ENCODE data around the gene MRO. TPM values are rescaled to one million over a fixed set of nuclear protein-coding genes. Genes with fewer than 3 reads are reported as not detected.

MRO gene
- total RNA-seq, 1 donor from 2014 or later: not detected

DNA sequence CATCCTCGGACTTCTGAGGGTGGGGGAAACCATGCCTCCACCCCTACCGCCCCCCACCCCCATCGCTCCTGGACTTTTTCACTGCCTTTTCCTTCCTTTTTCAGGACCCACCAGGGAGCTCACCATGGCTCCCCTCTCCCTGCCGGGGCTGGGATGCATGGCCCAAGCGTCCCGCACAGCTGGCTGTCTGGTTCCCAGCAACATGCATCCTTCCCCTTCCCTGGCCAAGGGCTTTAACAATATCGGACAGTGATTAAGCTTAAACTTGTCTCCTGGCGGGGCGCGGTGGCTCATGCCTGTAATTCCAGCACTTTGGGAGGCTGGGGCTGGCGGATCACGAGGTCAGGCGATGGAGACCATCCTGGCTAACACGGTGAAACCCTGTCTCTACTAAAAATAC, 44.1 kb downstream of the MRO start:
- DNase-seq (ENCODE audit: low spot score, unreplicated experiment): no peak
- Mint-ChIP-seq H3K4me3 (ENCODE audit: low read depth) (no peak overlapping the region), H3K9me3 (ENCODE audit: low read depth) (peaks cover 24% of the 10 kb centered on the region), H3K36me3 (ENCODE audit: insufficient read depth) (peaks cover 3% of the 10 kb centered on the region), H3K27me3 (peaks cover 3% of the 10 kb centered on the region), H3K4me1 (ENCODE audit: low read depth) (no peaks in the 10 kb centered on the region), H3K27ac (no peak overlapping the region)
- TF ChIP-seq, protein P1, sequence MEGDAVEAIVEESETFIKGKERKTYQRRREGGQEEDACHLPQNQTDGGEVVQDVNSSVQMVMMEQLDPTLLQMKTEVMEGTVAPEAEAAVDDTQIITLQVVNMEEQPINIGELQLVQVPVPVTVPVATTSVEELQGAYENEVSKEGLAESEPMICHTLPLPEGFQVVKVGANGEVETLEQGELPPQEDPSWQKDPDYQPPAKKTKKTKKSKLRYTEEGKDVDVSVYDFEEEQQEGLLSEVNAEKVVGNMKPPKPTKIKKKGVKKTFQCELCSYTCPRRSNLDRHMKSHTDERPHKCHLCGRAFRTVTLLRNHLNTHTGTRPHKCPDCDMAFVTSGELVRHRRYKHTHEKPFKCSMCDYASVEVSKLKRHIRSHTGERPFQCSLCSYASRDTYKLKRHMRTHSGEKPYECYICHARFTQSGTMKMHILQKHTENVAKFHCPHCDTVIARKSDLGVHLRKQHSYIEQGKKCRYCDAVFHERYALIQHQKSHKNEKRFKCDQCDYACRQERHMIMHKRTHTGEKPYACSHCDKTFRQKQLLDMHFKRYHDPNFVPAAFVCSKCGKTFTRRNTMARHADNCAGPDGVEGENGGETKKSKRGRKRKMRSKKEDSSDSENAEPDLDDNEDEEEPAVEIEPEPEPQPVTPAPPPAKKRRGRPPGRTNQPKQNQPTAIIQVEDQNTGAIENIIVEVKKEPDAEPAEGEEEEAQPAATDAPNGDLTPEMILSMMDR (IDR thresholded peaks at IDR 0.05; ENCODE audit: unreplicated experiment): no peak

DNA sequence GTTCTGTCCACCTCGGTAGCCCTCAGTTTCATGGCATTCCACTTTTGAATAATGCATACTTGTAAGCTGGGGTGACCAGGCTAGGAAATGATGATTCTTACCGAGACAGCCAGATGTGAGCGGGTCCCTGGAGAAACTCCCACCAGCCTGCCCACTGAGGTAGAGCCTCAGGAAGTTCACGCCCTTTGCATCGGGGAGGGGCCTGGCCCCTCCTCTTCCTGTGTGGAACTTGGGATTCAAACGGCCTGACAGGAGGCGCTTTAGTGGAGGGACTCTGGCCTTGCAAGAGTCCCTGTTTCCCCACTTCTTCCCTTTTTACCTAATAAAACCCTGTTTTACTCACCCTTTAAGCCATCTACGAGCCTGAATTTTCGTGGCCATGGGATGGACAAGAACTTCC, 44.6 kb downstream of the MRO start:
- H3K27me3 Mint-ChIP-seq: peaks cover 3% of the 10 kb centered on the region
- H3K9me3 Mint-ChIP-seq (ENCODE audit: low read depth): peaks cover 29% of the 10 kb centered on the region
- peaks cover 3% of the 10 kb centered on the region for H3K36me3 Mint-ChIP-seq (ENCODE audit: insufficient read depth)
- H3K4me1 Mint-ChIP-seq (ENCODE audit: low read depth): no peaks in the 10 kb centered on the region
- no peak for DNase-seq (ENCODE audit: low spot score, unreplicated experiment)
- H3K27ac Mint-ChIP-seq: no peak overlapping the region
- H3K4me3 Mint-ChIP-seq (ENCODE audit: low read depth): no peak overlapping the region
- TF ChIP-seq, protein P1 (IDR thresholded peaks at IDR 0.05; ENCODE audit: unreplicated experiment): no peak

DNA sequence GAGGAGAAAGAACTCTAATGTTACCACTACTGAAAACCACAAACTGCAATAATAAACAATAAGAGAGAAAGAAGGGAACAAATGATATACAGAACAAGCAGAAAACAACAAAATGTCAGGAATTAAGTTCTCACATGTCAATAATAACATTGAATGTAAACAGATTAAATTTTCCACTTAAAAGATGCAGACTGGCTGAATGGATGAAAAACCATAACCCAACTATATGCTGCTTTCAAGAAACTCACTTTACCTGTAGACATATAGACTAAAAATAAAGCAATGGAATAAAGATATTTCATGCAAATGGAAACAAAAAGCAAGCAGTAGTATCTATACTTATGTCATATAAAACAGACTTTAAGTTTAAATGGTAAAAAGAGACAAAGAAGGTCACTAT, 50.4 kb downstream of the MRO start:
- H3K9me3 Mint-ChIP-seq (ENCODE audit: low read depth): peaks cover 48% of the 10 kb centered on the region
- H3K4me3 Mint-ChIP-seq (ENCODE audit: low read depth): no peak overlapping the region
- H3K27ac Mint-ChIP-seq: no peak overlapping the region
- TF ChIP-seq, protein P1 (IDR thresholded peaks at IDR 0.05; ENCODE audit: unreplicated experiment): no peak
- H3K36me3 Mint-ChIP-seq (ENCODE audit: insufficient read depth): peaks cover 3% of the 10 kb centered on the region
- no peaks in the 10 kb centered on the region for H3K27me3 Mint-ChIP-seq
- DNase-seq (ENCODE audit: low spot score, unreplicated experiment): no peak
- no peaks in the 10 kb centered on the region for H3K4me1 Mint-ChIP-seq (ENCODE audit: low read depth)

DNA sequence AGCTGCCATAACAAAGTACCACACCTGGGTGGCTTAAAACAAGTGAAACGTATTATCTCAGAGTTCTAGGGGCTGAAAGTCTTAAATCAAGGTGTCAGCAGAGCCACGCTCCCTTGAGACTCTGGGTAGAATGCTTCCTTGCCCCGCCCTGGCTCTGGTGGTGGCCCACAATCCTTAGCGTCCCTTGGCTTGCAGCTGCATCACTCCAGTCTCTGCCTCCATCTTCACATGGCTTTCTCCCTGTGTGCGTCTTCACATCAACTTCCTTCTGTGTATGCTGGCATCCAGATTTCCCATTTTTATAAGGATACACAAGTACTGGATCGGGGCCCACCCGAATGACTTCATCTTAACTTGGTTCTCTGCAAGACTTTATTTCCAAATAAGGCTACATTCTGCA, 62.5 kb downstream of the MRO start:
- H3K36me3 Mint-ChIP-seq (ENCODE audit: insufficient read depth): no peaks in the 10 kb centered on the region
- DNase-seq (ENCODE audit: low spot score, unreplicated experiment): no peak
- no peak overlapping the region for H3K27ac Mint-ChIP-seq

DNA sequence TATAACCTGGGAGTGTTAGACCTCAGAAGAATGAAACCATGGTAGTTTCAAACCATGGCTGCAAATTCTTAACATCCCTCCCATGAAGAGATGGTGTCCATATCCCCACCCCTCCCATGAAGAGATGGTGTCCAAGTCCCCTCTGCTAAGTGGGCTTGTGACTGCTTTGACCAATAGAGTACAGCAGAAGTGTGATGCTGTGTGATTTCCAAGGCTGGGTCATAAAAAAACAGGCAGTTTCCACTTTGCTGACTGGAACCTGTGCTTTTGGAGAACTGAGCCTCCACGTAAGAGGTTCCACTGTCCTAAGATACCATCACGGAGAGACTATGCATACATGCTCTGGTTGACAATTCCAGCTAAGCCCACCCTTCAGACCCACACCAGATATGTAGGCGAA, 65.5 kb downstream of the MRO start:
- no peak for DNase-seq (ENCODE audit: low spot score, unreplicated experiment)
- Mint-ChIP-seq H3K27me3 (peaks cover 13% of the 10 kb centered on the region), H3K27ac (no peak overlapping the region), H3K9me3 (ENCODE audit: low read depth) (no peaks in the 10 kb centered on the region), H3K4me1 (ENCODE audit: low read depth) (peaks cover 13% of the 10 kb centered on the region), H3K36me3 (ENCODE audit: insufficient read depth) (no peaks in the 10 kb centered on the region), H3K4me3 (ENCODE audit: low read depth) (no peak overlapping the region)
- TF ChIP-seq, protein P1 (IDR thresholded peaks at IDR 0.05; ENCODE audit: unreplicated experiment): no peak

More for the DNA sequence above, 62.5 kb downstream of the MRO start:
- Mint-ChIP-seq H3K9me3 (ENCODE audit: low read depth) (no peaks in the 10 kb centered on the region), H3K27me3 (peaks cover 3% of the 10 kb centered on the region), H3K4me3 (ENCODE audit: low read depth) (no peak overlapping the region), H3K4me1 (ENCODE audit: low read depth) (peaks cover 4% of the 10 kb centered on the region)
- TF ChIP-seq, protein P1 (IDR thresholded peaks at IDR 0.05; ENCODE audit: unreplicated experiment): no peak

Measured in progenitor cell of endocrine pancreas (in vitro differentiated cells).